ENCODE results near the gene DNAJC2. TPM values are rescaled to one million over a fixed set of nuclear protein-coding genes. Genes with fewer than 3 reads are reported as not detected.

The DNAJC2 gene, protein sequence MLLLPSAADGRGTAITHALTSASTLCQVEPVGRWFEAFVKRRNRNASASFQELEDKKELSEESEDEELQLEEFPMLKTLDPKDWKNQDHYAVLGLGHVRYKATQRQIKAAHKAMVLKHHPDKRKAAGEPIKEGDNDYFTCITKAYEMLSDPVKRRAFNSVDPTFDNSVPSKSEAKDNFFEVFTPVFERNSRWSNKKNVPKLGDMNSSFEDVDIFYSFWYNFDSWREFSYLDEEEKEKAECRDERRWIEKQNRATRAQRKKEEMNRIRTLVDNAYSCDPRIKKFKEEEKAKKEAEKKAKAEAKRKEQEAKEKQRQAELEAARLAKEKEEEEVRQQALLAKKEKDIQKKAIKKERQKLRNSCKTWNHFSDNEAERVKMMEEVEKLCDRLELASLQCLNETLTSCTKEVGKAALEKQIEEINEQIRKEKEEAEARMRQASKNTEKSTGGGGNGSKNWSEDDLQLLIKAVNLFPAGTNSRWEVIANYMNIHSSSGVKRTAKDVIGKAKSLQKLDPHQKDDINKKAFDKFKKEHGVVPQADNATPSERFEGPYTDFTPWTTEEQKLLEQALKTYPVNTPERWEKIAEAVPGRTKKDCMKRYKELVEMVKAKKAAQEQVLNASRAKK
- total RNA-seq: 6.5 and 9.3 TPM in 2 replicates

DNA sequence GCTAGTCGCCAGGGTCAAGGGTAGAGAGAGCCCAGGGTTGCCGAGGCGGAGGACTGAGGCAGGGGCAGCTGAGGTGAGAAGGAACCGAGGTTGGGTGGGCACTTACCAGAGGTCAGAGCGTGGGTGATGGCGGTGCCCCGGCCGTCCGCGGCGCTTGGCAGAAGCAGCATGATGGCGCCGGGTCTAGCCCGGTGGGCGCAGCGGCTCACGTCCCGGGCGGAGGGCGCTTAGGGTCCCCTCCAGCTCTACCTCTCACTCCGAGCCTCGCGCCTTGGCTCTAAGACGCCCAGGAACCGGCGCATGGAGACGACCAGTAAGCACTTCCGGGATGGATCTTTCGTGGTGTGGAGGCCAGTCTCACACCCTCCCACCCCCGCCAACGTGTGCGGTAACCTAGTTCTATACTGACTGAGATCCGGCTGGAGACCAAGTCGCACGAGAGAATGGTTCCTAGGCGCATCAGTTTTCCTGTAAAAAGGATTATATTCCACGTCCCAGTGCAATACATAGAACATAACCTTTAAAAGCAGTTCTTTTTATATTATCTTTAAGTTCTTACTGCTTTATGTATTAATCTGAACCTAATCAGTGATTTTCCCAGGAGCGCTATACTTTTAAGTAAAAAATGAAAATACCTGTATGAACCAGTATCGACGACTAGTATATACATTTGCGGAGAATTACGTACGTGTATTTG is at the start of gene DNAJC2:
TSS of gene DNAJC2 (minus strand) at position 315 of the 697 bp plus-strand sequence. CDS start at position 170, 145 bp downstream.

DNA sequence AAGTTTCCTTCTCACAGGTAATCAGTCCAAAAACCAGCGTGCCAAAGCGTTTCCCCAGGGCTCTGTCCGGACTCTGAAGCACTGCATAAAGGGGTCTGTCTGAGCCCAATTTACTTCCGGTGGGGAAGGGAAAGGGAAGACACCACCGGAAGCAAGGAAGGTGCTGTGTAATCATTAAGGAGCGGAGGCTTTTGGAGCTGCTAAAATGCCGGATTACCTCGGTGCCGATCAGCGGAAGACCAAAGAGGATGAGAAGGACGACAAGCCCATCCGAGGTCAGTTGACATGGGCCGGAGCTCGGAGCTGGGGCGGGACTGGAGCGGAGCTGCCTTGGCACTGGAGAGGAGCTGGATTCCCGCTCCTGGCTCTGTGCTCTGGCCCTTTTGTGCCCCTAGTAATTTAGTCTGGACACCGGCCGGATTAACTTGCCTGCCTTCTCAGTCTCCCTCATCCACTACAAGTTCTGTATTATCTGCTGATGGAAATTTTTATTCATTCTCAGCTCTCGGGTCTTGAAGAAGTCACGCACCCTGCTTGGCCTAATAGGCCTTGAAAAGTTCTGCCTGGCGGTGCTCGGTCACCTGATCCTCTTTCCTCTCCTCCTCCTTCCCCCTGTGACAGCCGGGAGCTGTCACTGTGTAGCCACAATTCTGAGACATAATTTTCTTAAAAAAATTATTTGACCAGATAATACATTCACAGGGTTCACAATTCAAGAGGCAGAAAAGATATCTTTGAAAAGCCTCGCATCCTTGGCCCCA is 3.1 kb upstream of the DNAJC2 start, which contains the start of gene PSMC2:
TSS of gene PSMC2 (plus strand) at position 137 of the 761 bp plus-strand sequence. CDS start at position 206, 69 bp downstream.

DNA sequence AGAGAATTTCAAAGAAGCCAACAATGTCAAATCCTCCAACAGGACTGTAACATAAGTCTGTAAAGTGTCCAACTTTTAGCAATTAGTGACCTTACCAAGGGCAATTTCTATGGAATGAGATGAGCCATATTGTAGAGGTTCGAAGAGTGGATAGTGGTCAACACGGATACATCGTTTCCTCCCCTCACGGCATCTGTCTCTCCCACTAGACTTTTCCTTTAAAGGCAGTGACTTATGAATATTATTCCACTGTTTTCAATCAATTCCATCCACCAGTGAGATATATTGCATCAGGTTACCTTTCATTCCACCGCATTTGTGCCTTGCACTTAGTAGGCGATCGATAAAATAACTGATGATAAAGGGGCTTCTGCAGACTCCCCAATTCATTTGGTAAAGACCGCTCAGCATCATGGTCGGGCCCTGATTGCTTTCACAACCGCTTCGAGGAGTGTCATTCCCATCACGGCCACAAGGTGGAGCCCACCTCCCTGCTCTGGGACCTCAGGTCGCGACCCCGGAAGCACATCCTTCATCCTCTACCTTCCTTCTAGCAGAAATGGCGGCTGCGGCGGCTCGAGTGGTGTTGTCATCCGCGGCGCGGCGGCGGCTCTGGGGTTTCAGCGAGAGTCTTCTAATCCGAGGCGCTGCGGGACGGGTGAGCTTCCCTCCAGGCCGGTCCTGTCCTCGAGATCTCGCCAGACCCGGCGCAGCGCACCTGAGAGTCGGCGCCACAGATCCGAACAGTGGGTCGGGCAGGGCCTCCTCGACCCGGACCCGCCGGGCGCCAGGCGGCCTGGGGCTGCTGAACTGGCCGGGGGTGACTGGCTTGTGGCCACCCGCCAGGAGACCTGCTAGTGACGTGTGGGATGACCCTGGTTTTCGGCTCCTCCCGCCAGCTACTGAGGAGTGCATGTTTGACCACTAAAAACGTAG is 47.4 kb downstream of the DNAJC2 start, which contains the start of gene PMPCB:
TSS of gene PMPCB (plus strand) at position 535 of the 936 bp plus-strand sequence. CDS start at position 560, 25 bp downstream.

Other genes with a start within 250 kb of the DNAJC2 start
- gene NAPEPLD, start 195.7 kb downstream of the DNAJC2 start, total RNA-seq: 1.5 and 2.9 TPM in 2 replicates
- gene PMPCB, start 47.3 kb downstream of the DNAJC2 start, total RNA-seq: 32.1 and 44.2 TPM in 2 replicates
- 70.1 and 112 TPM in 2 replicates for gene PSMC2, start 2.9 kb upstream of the DNAJC2 start, total RNA-seq
- gene SLC26A5, start 101.4 kb upstream of the DNAJC2 start, total RNA-seq: not detected in 2 replicates